ENCODE measurements around the gene ALAD.
"Not testable (repeated sequence)": the region's sequence is repeated elsewhere in the genome, so short reads cannot be mapped to it uniquely, and the experiment has no call there.

ALAD gene

GRCh38 chr9:113406873-113407511, 5.9 kb upstream of the ALAD start:
- POLR2A ChIA-PET, CTCF ChIA-PET: not testable (repeated sequence)
- DNase-seq (ENCODE audit: extremely low spot score): peak; percentile 57
- peak; percentile 73; the same call in 1 of the 2 replicates for TF ChIP-seq FOXK2 (IDR thresholded peaks at IDR 0.05)

GRCh38 chr9:113406353-113406752, 5.3 kb upstream of the ALAD start:
- ChIA-PET POLR2A (interaction anchor here (1.0 to 1.6 kb wide), 2 partner anchors 66 to 131 kb away, joined by 4 to 5 read pairs; partner anchors contain the start of genes CDC26, PRPF4 and WDR31), CTCF (interaction anchor here (0.7 kb wide), 1 partner anchor 49 kb away, joined by 3 read pairs; no protein-coding TSS in a partner anchor)
- DNase-seq (ENCODE audit: extremely low spot score): not testable (repeated sequence)

- DNase-seq (ENCODE audit: extremely low spot score): no peak
- TF ChIP-seq BHLHE40 (IDR thresholded peaks at IDR 0.05; ENCODE audit: borderline replicate concordance) (no peak), FOXM1 (IDR thresholded peaks at IDR 0.05; ENCODE audit: borderline replicate concordance) (no peak)
- ChIA-PET CTCF (no interaction called here), POLR2A (interaction anchor here (1.3 to 1.5 kb wide), 2 partner anchors 8 to 128 kb away, joined by 4 to 7 read pairs; partner anchors contain the start of genes CDC26 and PRPF4)
Measured at GRCh38 chr9:113403646-113404045, 2.6 kb upstream of the ALAD start.

GRCh38 chr9:113399646-113400200, 1.4 kb downstream of the ALAD start:
- DNase-seq (ENCODE audit: extremely low spot score): no peak
- ChIA-PET CTCF (interaction anchor here (2.0 kb wide), 1 partner anchor 10 kb away, joined by 9 read pairs; the partner anchor contains the start of genes C9orf43 and POLE3), POLR2A (interaction anchor here (1.1 to 3.7 kb wide), 5 partner anchors 10 to 124 kb away, joined by 3 to 33 read pairs (median 7); partner anchors contain the start of genes C9orf43, CDC26, HDHD3 and POLE3)
- TF ChIP-seq PKNOX1 (IDR thresholded peaks at IDR 0.05) (no peak), SP1 (IDR thresholded peaks at IDR 0.05) (no peak), FOXA1 (IDR thresholded peaks at IDR 0.05) (no peak), ZNF384 (IDR thresholded peaks at IDR 0.05) (no peak), L3MBTL2 (conservative IDR thresholded peaks at IDR 0.05) (no peak), FOXK2 (IDR thresholded peaks at IDR 0.05) (no peak), ARNT (IDR thresholded peaks at IDR 0.05) (no peak), ELF4 (IDR thresholded peaks at IDR 0.05) (no peak)

- no peak for DNase-seq (ENCODE audit: extremely low spot score)
- TF ChIP-seq HDGF (IDR thresholded peaks at IDR 0.05; ENCODE audit: borderline replicate concordance) (no peak), ARNT (IDR thresholded peaks at IDR 0.05) (no peak), NFRKB (IDR thresholded peaks at IDR 0.05) (no peak), ELF4 (IDR thresholded peaks at IDR 0.05) (no peak), PKNOX1 (IDR thresholded peaks at IDR 0.05) (no peak), SUZ12 (IDR thresholded peaks at IDR 0.05) (no peak), FOXM1 (IDR thresholded peaks at IDR 0.05; ENCODE audit: borderline replicate concordance) (no peak), SP1 (IDR thresholded peaks at IDR 0.05) (no peak), TARDBP (IDR thresholded peaks at IDR 0.05) (no peak), L3MBTL2 (conservative IDR thresholded peaks at IDR 0.05) (no peak)
- ChIA-PET POLR2A (interaction anchor here (1.9 to 3.7 kb wide), 2 partner anchors 11 to 123 kb away, joined by 7 to 33 read pairs; partner anchors contain the start of genes C9orf43, CDC26, POLE3 and PRPF4), CTCF (no interaction called here)
Measured at GRCh38 chr9:113398796-113399195, 2.3 kb downstream of the ALAD start.

- CTCF ChIA-PET: no interaction called here
- POLR2A ChIA-PET: interaction anchor here (1.1 kb wide), 1 partner anchor 13 kb away, joined by 3 read pairs; no protein-coding TSS in a partner anchor
- TF ChIP-seq NFRKB (IDR thresholded peaks at IDR 0.05): no peak
- DNase-seq (ENCODE audit: extremely low spot score): no peak
Measured at GRCh38 chr9:113397203-113397631, 3.9 kb downstream of the ALAD start.

- ChIA-PET CTCF (no interaction called here), POLR2A (no interaction called here)
- DNase-seq (ENCODE audit: extremely low spot score): no peak
- TF ChIP-seq ELF4 (IDR thresholded peaks at IDR 0.05): no peak
- TF ChIP-seq TARDBP (IDR thresholded peaks at IDR 0.05): no peak
- no peak for TF ChIP-seq SUZ12 (IDR thresholded peaks at IDR 0.05)
- TF ChIP-seq FOXA1 (IDR thresholded peaks at IDR 0.05): no peak
- TF ChIP-seq HDGF (IDR thresholded peaks at IDR 0.05; ENCODE audit: borderline replicate concordance): no peak
- TF ChIP-seq BHLHE40 (IDR thresholded peaks at IDR 0.05; ENCODE audit: borderline replicate concordance): no peak
- no peak for TF ChIP-seq L3MBTL2 (conservative IDR thresholded peaks at IDR 0.05)
- no peak for TF ChIP-seq FOXK2 (IDR thresholded peaks at IDR 0.05)
Measured at GRCh38 chr9:113395000-113395861, 5.9 kb downstream of the ALAD start.

GRCh38 chr9:113393281-113393680, 7.8 kb downstream of the ALAD start:
- CTCF ChIA-PET: no interaction called here
- no peak for DNase-seq (ENCODE audit: extremely low spot score)
- TF ChIP-seq FOXM1 (IDR thresholded peaks at IDR 0.05; ENCODE audit: borderline replicate concordance) (no peak), ELF4 (IDR thresholded peaks at IDR 0.05) (no peak), SP1 (IDR thresholded peaks at IDR 0.05) (no peak), ZNF384 (IDR thresholded peaks at IDR 0.05) (no peak), PKNOX1 (IDR thresholded peaks at IDR 0.05) (no peak), LEF1 (IDR thresholded peaks at IDR 0.05; ENCODE audit: borderline replicate concordance) (no peak), NFRKB (IDR thresholded peaks at IDR 0.05) (no peak), SUZ12 (IDR thresholded peaks at IDR 0.05) (no peak), BHLHE40 (IDR thresholded peaks at IDR 0.05; ENCODE audit: borderline replicate concordance) (no peak), CTBP1 (IDR thresholded peaks at IDR 0.05; ENCODE audit: borderline replicate concordance) (no peak), FOXA1 (IDR thresholded peaks at IDR 0.05) (no peak), ARNT (IDR thresholded peaks at IDR 0.05) (no peak), TARDBP (IDR thresholded peaks at IDR 0.05) (no peak)
- POLR2A ChIA-PET: no interaction called here
